HUDEP-2 (cell line): ENCODE data around the gene LHB.

Experiments
- DNase-seq, 76 experiments: peaks; one replicate each; lab custom pipeline; 2025; ENCODE audit not compliant: unreplicated experiment in 76 of 76; lab: John Stamatoyannopoulos, UW

Gene LHB

GRCh38 chr19:48987323-48987722 lies 29.6 kb downstream of the LHB start:
- DNase-seq: no peak

GRCh38 chr19:48986211-48986610 lies 30.7 kb downstream of the LHB start:
- DNase-seq: no peak

- no peak for DNase-seq
These were observed 31.2 kb downstream of the LHB start for GRCh38 chr19:48985711-48986110.

- DNase-seq: no peak
These were observed 34.6 kb downstream of the LHB start for GRCh38 chr19:48982280-48982679.

GRCh38 chr19:48977061-48977460 lies 39.8 kb downstream of the LHB start:
- no peak for DNase-seq

GRCh38 chr19:48975947-48976847 lies 40.7 kb downstream of the LHB start:
- peak in 20 of 76 experiments; percentile 15 to 52 (median 32) for DNase-seq

- peak in 66 of 76 experiments; percentile 30 to 93 (median 74) for DNase-seq
These were observed 45.9 kb downstream of the LHB start for GRCh38 chr19:48970923-48971395.

GRCh38 chr19:48970139-48970766 lies 46.6 kb downstream of the LHB start:
- no peak for DNase-seq

- DNase-seq: peak in 35 of 76 experiments; percentile 6 to 73 (median 42)
These were observed 47.4 kb downstream of the LHB start for GRCh38 chr19:48969276-48970138.

GRCh38 chr19:48968813-48969218 lies 48.1 kb downstream of the LHB start:
- no peak for DNase-seq

- peak in 4 of 76 experiments; percentile 21 to 75 (median 42) for DNase-seq
These were observed 48.7 kb downstream of the LHB start for GRCh38 chr19:48968179-48968661.

GRCh38 chr19:48967346-48968178 lies 49.3 kb downstream of the LHB start:
- peak in 28 of 76 experiments; percentile 22 to 82 (median 49) for DNase-seq

- peak in 53 of 76 experiments; percentile 19 to 73 (median 47) for DNase-seq
These were observed 50.1 kb downstream of the LHB start for GRCh38 chr19:48966541-48967345.
